IMR-90 (cell line): ENCODE results near the gene UPP2. TPM values are rescaled to one million over a fixed set of nuclear protein-coding genes. Genes with fewer than 3 reads are reported as not detected.

Experiments used
- ATAC-seq: fragments of 200-7000 bp; cut with Tn5 transposase; 2 replicates; pipeline ENCODE4 v1.9.1; 2020; ENCODE audit warnings: low read depth, mild to moderate bottlenecking, moderate library complexity
- BruUV-seq: library from RNA; stranded (reverse); fragments of 400-500 nt; replicated peaks from 2 replicates; lab custom pipeline; 2021; lab: Mats Ljungman, UMichigan
- CTCF ChIA-PET: fragments of 300-600 bp; formaldehyde crosslinking; extraction: SDS; loops from one replicate; lab custom pipeline; 2021; ENCODE audit warnings: antibody characterized with exemption; lab: Yijun Ruan, JAX
- POLR2A ChIA-PET: fragments of 300-600 bp; sonication (Branson Sonifier 250); formaldehyde crosslinking; loops from one replicate; lab custom pipeline; 2022; ENCODE audit warnings: antibody characterized with exemption; ENCODE audit not compliant: unreplicated experiment; lab: Charles Lee
- DNase-seq: peaks from one replicate; pipeline ENCODE4 v3.0.0; 2013
- H2AFZ ChIP-seq: replicated peaks from 2 replicates; pipeline ENCODE3; 2013; ENCODE audit warnings: low read length, mild to moderate bottlenecking; ENCODE audit not compliant: poor library complexity
- H2AK5ac ChIP-seq: 2 replicates; pipeline ENCODE4 v1.6.1; 2013; ENCODE audit warnings: low read depth, low read length, inconsistent platforms
- H2AK9ac ChIP-seq: replicated peaks from 2 replicates; pipeline ENCODE3; 2013; ENCODE audit warnings: mild to moderate bottlenecking, low read depth, low read length, moderate library complexity; ENCODE audit not compliant: poor library complexity
- H2BK120ac ChIP-seq: 2 replicates; pipeline ENCODE4 v1.6.1; 2013; ENCODE audit warnings: low read depth, low read length, inconsistent platforms
- H2BK15ac ChIP-seq: 3 replicates; pipeline ENCODE4 v1.6.1; 2013; ENCODE audit warnings: low read depth, low read length, inconsistent platforms
- H2BK20ac ChIP-seq: 2 replicates; pipeline ENCODE4 v1.6.1; 2013; ENCODE audit warnings: low read depth, mild to moderate bottlenecking, inconsistent platforms, low read length, moderate library complexity
- H2BK5ac ChIP-seq: 2 replicates; pipeline ENCODE4 v1.6.1; 2013; ENCODE audit warnings: mild to moderate bottlenecking, low read depth, low read length, inconsistent platforms; ENCODE audit not compliant: poor library complexity, severe bottlenecking
- H3K14ac ChIP-seq: replicated peaks from 2 replicates; pipeline ENCODE4 v1.6.1; 2013; ENCODE audit warnings: low read depth, low read length, inconsistent platforms
- H3K18ac ChIP-seq: 2 replicates; pipeline ENCODE4 v1.6.1; 2013; ENCODE audit warnings: low read depth, low read length, control low read depth
- H3K23ac ChIP-seq: 2 replicates; pipeline ENCODE4 v1.6.1; 2013; ENCODE audit warnings: low read depth, low read length, inconsistent platforms
- H3K27ac ChIP-seq: 2 replicates; pipeline ENCODE4 v1.5.1; 2013; ENCODE audit warnings: mild to moderate bottlenecking, control low read depth, low read length; ENCODE audit not compliant: insufficient read depth
- H3K27me3 ChIP-seq: 2 replicates; pipeline ENCODE4 v1.6.1; 2013; ENCODE audit warnings: low read length; ENCODE audit not compliant: control insufficient read depth, insufficient read depth
- H3K36me3 ChIP-seq: 2 replicates; pipeline ENCODE4 v1.6.1; 2013; ENCODE audit warnings: low read length, mixed read lengths; ENCODE audit not compliant: control insufficient read depth, insufficient read depth
- H3K4ac ChIP-seq: 2 replicates; pipeline ENCODE4 v1.6.1; 2013; ENCODE audit warnings: low read depth, low read length, inconsistent platforms
- H3K4me1 ChIP-seq: 2 replicates; pipeline ENCODE4 v1.6.1; 2013; ENCODE audit warnings: low read length, mixed read lengths; ENCODE audit not compliant: control insufficient read depth, insufficient read depth
- H3K4me2 ChIP-seq: 2 replicates; pipeline ENCODE4 v1.6.1; 2013; ENCODE audit warnings: low read depth, mild to moderate bottlenecking, control low read depth, low read length, moderate library complexity
- H3K4me3 ChIP-seq: 2 replicates; pipeline ENCODE4 v1.5.1; 2013; ENCODE audit warnings: low read depth, mild to moderate bottlenecking, control low read depth, low read length, moderate library complexity; ENCODE audit not compliant: insufficient read depth
- H3K56ac ChIP-seq: 2 replicates; pipeline ENCODE4 v1.6.1; 2013; ENCODE audit warnings: low read length, inconsistent platforms; ENCODE audit not compliant: insufficient read depth; ENCODE audit errors: extremely low read depth
- H3K79me1 ChIP-seq, 2 experiments: 2 replicates each; pipeline ENCODE4 v1.6.1; 2013; ENCODE audit warnings: low read length in 2 of 2, inconsistent platforms in 1 of 2, low read depth in 1 of 2
- H3K9ac ChIP-seq: 2 replicates; pipeline ENCODE4 v1.6.1; 2013; ENCODE audit warnings: low read depth, low read length, control low read depth
- H3K9me1 ChIP-seq: 2 replicates; pipeline ENCODE4 v1.6.1; 2013; ENCODE audit warnings: low read length, inconsistent platforms; ENCODE audit not compliant: insufficient read depth
- H3K9me3 ChIP-seq: 2 replicates; pipeline ENCODE4 v1.6.1; 2013; ENCODE audit warnings: low read length; ENCODE audit not compliant: control insufficient read depth, insufficient read depth
- H4K20me1 ChIP-seq: 2 replicates; pipeline ENCODE4 v1.6.1; 2013; ENCODE audit warnings: low read length, inconsistent platforms; ENCODE audit not compliant: insufficient read depth
- H4K5ac ChIP-seq: 2 replicates; pipeline ENCODE4 v1.6.1; 2013; ENCODE audit warnings: mild to moderate bottlenecking, low read depth, low read length, control low read depth
- H4K8ac ChIP-seq, 2 experiments: 2 replicates each; pipeline ENCODE4 v1.6.1; 2013; ENCODE audit warnings: low read depth in 2 of 2, low read length in 2 of 2, control low read depth in 1 of 2, inconsistent platforms in 1 of 2
- H4K91ac ChIP-seq: 2 replicates; pipeline ENCODE4 v1.6.1; 2013; ENCODE audit warnings: low read depth, low read length, inconsistent platforms; ENCODE audit not compliant: insufficient read depth
- BHLHE40 ChIP-seq: fragments of 150-350 bp; IDR thresholded peaks from 2 replicates; pipeline ENCODE4 v1.6.1; 2016; ENCODE audit warnings: mild to moderate bottlenecking, low read depth, low read length
- CEBPB ChIP-seq: IDR thresholded peaks from 2 replicates; pipeline ENCODE4 v1.6.1; 2012; ENCODE audit warnings: low read depth, low read length, improper control_type of control experiment
- CHD1 ChIP-seq: IDR thresholded peaks from 2 replicates; pipeline ENCODE4 v1.6.1; 2012; ENCODE audit warnings: low read depth, low read length, improper control_type of control experiment
- CTCF ChIP-seq: conservative IDR thresholded peaks from 2 replicates; pipeline ENCODE4 v1.5.1; 2012; ENCODE audit warnings: mild to moderate bottlenecking, low read depth, low read length, improper control_type of control experiment
- ELK1 ChIP-seq: fragments of 150-350 bp; IDR thresholded peaks from 2 replicates; pipeline ENCODE4 v1.6.1; 2016; ENCODE audit warnings: low read depth, mild to moderate bottlenecking, low read length, moderate library complexity, borderline replicate concordance
- FOS ChIP-seq: fragments of 150-350 bp; IDR thresholded peaks from 2 replicates; pipeline ENCODE4 v1.6.1; 2016; ENCODE audit warnings: low read depth, low read length
- MAFK ChIP-seq: IDR thresholded peaks from 2 replicates; pipeline ENCODE4 v1.6.1; 2012; ENCODE audit warnings: low read depth, low read length, improper control_type of control experiment
- MAZ ChIP-seq: IDR thresholded peaks from 2 replicates; pipeline ENCODE4 v1.6.1; 2012; ENCODE audit warnings: low read depth, mild to moderate bottlenecking, low read length, improper control_type of control experiment, moderate library complexity, borderline replicate concordance
- MXI1 ChIP-seq: IDR thresholded peaks from 2 replicates; pipeline ENCODE4 v1.6.1; 2012; ENCODE audit warnings: low read depth, mild to moderate bottlenecking, low read length, moderate library complexity, borderline replicate concordance
- NFE2L2 ChIP-seq: fragments of 150-350 bp; IDR thresholded peaks from 2 replicates; pipeline ENCODE4 v1.6.1; 2016; ENCODE audit warnings: low read depth, mild to moderate bottlenecking, low read length
- POLR2A ChIP-seq: IDR thresholded peaks from 2 replicates; pipeline ENCODE4 v1.6.1; 2012; ENCODE audit warnings: mild to moderate bottlenecking, low read depth, low read length
- RAD21 ChIP-seq: IDR thresholded peaks from 2 replicates; pipeline ENCODE4 v1.6.1; 2012; ENCODE audit warnings: low read length, improper control_type of control experiment
- RCOR1 ChIP-seq: IDR thresholded peaks from 2 replicates; pipeline ENCODE4 v1.6.1; 2012; ENCODE audit warnings: mild to moderate bottlenecking, low read length, improper control_type of control experiment; ENCODE audit not compliant: insufficient replicate concordance
- RFX5 ChIP-seq: IDR thresholded peaks from 2 replicates; pipeline ENCODE4 v1.8.0; 2012; ENCODE audit warnings: low read depth, mild to moderate bottlenecking, low read length, moderate library complexity
- SMC3 ChIP-seq: fragments of 150-350 bp; IDR thresholded peaks from 2 replicates; pipeline ENCODE4 v1.6.1; 2016; ENCODE audit warnings: low read depth, mild to moderate bottlenecking, antibody characterized with exemption, low read length, moderate library complexity
- WGBS, 2 experiments: methylation state at CpG; one replicate each; pipeline versions ENCODE4 v1.1.5 to v1.1.7; 2013; ENCODE audit warnings: missing lambda C conversion rate in 2 of 2; ENCODE audit not compliant: insufficient read length in 1 of 2; ENCODE audit errors: extremely low coverage in 2 of 2; 5-methylcytosine and 5-hydroxymethylcytosine counted together
- dilution Hi-C: fragments of 300-500 bp; cut with HindIII; formaldehyde crosslinking; loops from one replicate; pipeline ENCODE4 v1.14.3; 2018; ENCODE audit warnings: low sequenced_read_pairs; ENCODE audit not compliant: unreplicated experiment
- in situ Hi-C: fragments of 300-500 bp; cut with MboI; formaldehyde crosslinking; loops from 3 replicates; pipeline ENCODE4 v1.14.3; 2019; ENCODE audit warnings: low sequenced_read_pairs, inconsistent platforms, mixed read lengths
- intact Hi-C: fragments of 100-400 bp; cut with micrococcal nuclease; formaldehyde crosslinking; loops from 2 replicates; pipeline ENCODE4 v1.10.0; 2022
- polyA plus RNA-seq, 3 experiments: library from polyadenylated mRNA; depleted of rRNA; stranded (reverse); fragments of >200 nt; gene quantifications; 2 replicates each; pipeline ENCODE4 v1.2.3, GENCODE V29; 2012; ENCODE audit warnings: low replicate concordance in 1 of 3
- total RNA-seq: library from RNA; depleted of rRNA; stranded (reverse); fragments of >200 nt; gene quantifications from 2 replicates; pipeline ENCODE4 v1.2.3, GENCODE V29; 2012
- TF ChIP-seq, protein P1 (sequence below): fragments of 150-350 bp; IDR thresholded peaks from 2 replicates; pipeline ENCODE4 v1.6.1; 2017; ENCODE audit warnings: mild to moderate bottlenecking, antibody characterized with exemption, low read length, low read depth

The UPP2 gene
- total and polyA plus RNA-seq, 2 of the 4 experiments (the other 2 are of a cell fraction), result not detected

DNA sequence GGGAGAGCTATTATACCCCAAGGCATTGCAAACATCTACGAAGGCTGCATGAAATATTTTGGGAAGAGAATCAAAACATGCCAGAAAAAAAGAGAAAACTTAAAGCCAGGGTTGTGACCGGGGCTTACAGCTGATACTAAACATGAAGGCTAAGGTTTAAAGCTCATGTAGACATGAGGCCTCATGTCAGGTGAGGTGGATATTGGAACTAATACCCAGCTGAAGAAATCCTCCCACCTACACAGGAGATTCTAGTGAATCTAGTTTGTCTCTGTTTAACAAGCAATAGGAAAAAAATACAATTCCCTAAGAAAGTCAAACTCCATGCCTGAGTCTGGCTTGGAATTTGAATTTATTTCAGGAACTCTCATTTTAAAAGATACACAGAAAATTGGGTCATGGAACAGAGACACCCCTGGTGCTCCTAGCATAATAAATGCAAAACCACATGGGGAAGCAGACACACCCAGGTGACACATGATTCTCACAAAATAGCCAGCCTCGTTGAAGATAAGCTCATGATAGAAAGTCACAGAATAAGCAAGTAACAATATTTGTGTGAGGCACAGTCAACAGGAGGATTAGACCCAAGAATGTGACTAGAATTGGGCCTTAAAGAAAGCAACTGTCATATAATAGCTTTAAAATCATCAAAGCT, 42.2 kb downstream of the UPP2 start:
- ATAC-seq (no peak), DNase-seq (no peak)
- Histone ChIP-seq H3K4me3 (no peak overlapping the region), H4K20me1 (no peaks in the 10 kb centered on the region), H3K36me3 (no peaks in the 10 kb centered on the region), H2AK5ac (no peak overlapping the region), H2AK9ac (no peak overlapping the region), H2BK120ac (no peak overlapping the region), H3K9me3 (no peaks in the 10 kb centered on the region), H2BK5ac (no peak overlapping the region), H2BK20ac (no peak overlapping the region), H3K9me1 (no peaks in the 10 kb centered on the region), H3K27ac (no peak overlapping the region), H3K14ac (no peak overlapping the region), H3K9ac (no peak overlapping the region), H4K5ac (no peak overlapping the region), H4K91ac (no peak overlapping the region), H3K27me3 (no peaks in the 10 kb centered on the region), H2AFZ (no peak overlapping the region), H3K4me2 (no peak overlapping the region), H3K4me1 (no peaks in the 10 kb centered on the region), H2BK15ac (no peak overlapping the region), H3K4ac (no peak overlapping the region), H4K8ac (no peak overlapping the region), H3K18ac (no peak overlapping the region), H3K56ac (no peak overlapping the region), H3K23ac (no peak overlapping the region), H3K79me1 (no peaks in the 10 kb centered on the region)
- dilution Hi-C loops (no loop called here), intact Hi-C loops (no loop called here), in situ Hi-C loops (no loop called here)
- no CpG with 5 or more reads among the region's 3 CpGs for WGBS, 2 experiments
- TF ChIP-seq, protein P1, sequence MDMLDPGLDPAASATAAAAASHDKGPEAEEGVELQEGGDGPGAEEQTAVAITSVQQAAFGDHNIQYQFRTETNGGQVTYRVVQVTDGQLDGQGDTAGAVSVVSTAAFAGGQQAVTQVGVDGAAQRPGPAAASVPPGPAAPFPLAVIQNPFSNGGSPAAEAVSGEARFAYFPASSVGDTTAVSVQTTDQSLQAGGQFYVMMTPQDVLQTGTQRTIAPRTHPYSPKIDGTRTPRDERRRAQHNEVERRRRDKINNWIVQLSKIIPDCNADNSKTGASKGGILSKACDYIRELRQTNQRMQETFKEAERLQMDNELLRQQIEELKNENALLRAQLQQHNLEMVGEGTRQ, result no peak
- TF ChIP-seq NFE2L2, result no peak
- TF ChIP-seq RCOR1, result no peak
- no peak for TF ChIP-seq RAD21
- no peak for TF ChIP-seq BHLHE40
- no peak for TF ChIP-seq POLR2A
- TF ChIP-seq MAZ, result no peak
- no peak for TF ChIP-seq CTCF
- TF ChIP-seq CHD1, result no peak
- no peak for TF ChIP-seq RFX5
- TF ChIP-seq FOS, result no peak
- no peak for TF ChIP-seq MAFK
- TF ChIP-seq CEBPB, result no peak
- TF ChIP-seq SMC3, result no peak
- no peak for TF ChIP-seq ELK1
- TF ChIP-seq MXI1, result no peak
- ChIA-PET POLR2A (no interaction called here), CTCF (no interaction called here)
- no TSS peak for BruUV-seq
